GM21619 (cell line): ENCODE data around the gene OLIG2.

Experiments
- ATAC-seq: cut with Tn5 transposase; IDR thresholded peaks from one replicate; pipeline ENCODE4 v1.9.1; 2021; ENCODE audit not compliant: unreplicated experiment

Gene OLIG2

DNA sequence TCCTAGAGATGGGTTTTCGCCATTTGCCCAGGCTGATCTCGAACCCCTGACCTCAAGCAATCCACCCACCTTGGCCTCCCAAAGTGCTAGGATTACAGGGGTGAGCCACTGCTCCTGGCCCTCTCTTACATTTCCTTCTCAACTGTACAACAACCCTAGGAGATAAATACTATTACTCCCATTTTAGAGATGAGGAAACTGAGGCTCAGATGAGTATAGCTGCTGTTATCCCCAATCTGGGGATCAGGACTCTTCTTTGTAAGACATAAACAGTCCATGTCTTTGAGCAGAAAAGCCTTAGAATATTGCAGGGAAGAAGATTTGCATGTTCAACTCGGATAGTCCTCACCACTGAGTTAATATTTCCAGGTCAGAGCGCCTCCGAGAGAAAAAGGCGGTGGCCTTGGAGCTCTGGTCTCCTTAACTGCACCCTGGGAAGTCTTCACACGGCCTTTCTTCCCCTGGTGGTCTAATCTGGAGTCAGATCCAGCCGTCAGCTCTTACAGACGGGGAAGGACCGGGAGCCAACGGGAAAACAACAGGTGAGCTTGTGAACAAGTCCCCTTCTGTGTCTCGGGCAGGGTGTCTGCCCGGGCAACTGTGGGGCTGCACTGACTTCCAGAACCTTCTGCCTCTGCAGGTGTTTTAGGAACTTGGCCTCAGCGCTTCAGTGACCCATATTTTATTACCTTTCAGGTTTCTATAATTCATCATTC is 38.3 kb downstream of the OLIG2 start:
- ATAC-seq = no peak

DNA sequence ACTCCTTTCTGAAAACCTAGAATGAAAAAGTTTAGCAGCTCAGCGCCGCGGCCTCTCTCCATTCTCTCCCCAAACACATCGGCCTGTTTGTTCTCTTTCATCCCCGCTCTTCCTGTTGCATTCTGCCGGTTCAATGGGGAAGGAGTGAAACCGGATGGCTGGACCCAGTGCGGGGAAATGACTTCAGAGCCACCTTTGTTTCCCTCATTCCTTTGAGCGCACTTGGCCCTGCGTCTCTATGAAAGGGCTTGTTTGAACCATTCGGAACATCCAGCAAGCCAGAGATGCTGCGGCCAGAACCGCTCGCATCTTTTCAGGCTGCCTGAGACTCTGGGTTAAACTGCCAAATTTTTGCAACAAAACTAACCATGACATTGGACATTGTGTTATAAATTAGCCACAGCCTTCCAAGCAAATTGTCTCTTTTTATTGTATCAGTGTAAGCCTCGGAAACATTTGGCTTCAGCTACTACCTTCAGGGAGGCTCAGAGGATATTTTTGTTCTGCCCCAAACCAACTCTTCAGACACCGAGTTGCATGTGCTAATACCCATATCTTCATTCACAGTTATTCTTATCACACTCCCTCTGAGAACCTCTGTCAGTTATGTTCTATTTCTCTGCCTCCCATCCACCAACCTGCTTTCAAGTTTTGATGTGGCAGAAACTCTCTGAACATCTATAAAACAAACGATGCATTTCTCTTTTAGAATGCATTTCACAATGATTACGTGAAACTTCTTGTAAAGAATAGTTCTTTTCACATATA is 39.1 kb downstream of the OLIG2 start:
- no peak for ATAC-seq

DNA sequence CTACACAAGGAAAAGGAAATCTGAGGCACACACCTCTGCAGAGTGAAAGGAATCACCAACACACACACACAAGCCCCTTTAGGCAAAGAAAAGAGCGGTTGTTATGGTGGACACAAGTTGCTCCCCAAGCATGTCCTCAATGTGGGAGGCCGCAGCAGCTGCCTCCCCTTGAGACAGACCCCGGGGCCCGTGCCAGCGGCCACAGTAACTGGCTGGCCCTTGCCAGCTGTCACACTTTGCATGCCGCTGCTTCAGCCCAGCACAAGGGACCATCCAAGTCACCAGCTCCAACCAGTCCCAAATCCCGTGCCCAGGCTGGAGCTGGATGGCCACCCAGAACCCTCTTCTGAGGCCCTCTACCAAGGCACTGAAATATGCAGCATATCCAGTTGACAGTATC is 41.3 kb downstream of the OLIG2 start:
- no peak for ATAC-seq

DNA sequence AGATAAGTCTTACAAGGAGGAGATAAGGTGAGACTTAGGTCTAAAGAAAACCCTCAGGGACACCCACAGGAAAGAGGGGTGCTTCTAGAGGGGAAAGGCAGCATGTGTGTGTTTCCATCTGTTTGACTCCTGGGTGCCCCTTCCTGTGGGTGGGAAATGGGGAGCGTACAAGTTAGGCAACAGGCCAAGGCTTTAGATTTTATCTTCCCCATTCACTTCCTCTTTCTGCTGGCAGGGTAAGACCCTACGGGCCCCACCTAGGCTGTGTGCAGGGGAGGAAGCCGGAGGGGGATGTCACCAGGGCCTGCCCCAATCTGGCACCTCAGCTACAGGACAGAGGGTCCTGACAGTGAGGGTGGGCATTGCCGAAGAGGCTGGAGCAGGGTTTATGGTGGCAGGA is 41.7 kb downstream of the OLIG2 start:
- no peak for ATAC-seq

DNA sequence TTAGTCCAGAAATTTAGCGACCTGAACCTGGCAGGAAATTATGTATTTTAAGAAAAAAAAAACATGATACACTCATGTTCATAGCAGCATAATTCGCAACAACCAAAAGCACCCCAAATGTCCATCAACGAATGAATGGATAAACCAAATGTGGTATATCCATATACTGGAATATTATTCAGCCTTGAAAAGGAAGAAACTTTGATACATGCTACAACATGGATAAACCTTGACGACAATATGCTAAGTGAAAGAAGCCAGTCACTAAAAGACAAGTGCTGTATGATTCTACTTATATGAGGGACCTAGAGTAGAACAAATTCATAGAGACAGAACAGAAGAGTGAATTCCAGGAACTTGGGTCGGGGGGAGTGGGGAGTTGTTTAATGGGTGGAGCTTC is 43.5 kb downstream of the OLIG2 start:
- ATAC-seq = no peak

DNA sequence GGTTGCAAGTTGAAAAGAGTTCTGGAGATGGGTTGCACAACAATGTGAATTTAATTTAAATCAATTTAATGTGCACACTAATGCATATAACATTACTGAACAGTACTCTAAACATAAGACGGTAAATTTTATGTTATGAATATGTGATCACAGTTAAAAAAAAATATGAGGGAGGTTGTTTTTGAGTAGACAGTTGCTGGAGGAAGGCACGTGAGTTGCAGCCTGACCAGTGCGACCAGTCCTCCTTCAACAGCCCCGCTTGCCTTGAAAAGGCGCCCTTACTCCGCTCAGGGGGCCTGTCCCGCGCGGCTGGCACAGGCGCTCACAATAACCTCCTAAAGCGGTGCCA is 43.9 kb downstream of the OLIG2 start:
- no peak for ATAC-seq

DNA sequence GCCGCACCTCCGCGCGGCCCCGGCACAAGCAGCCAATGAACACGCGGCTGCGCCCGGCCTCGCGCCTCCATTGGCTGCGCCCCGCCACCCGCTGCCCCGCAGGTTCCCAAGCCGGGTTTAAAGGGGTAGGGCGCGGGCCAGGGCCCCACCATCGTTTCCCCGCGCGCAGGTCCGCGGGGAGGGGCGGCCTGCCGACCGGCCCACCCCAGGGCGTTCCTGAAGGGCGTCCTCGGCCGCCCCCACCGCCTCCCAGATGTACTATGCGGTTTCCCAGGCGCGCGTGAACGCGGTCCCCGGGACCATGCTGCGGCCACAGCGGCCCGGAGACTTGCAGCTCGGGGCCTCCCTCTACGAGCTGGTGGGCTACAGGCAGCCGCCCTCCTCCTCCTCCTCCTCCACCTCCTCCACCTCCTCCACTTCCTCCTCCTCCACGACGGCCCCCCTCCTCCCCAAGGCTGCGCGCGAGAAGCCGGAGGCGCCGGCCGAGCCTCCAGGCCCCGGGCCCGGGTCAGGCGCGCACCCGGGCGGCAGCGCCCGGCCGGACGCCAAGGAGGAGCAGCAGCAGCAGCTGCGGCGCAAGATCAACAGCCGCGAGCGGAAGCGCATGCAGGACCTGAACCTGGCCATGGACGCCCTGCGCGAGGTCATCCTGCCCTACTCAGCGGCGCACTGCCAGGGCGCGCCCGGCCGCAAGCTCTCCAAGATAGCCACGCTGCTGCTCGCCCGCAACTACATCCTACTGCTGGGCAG is 44.4 kb downstream of the OLIG2 start, which contains the start of gene OLIG1:
Gene OLIG1 (plus strand): TSS at position 148 of the 750 bp plus-strand sequence. CDS start 106 bp downstream, at position 254.
- ATAC-seq = no peak

DNA sequence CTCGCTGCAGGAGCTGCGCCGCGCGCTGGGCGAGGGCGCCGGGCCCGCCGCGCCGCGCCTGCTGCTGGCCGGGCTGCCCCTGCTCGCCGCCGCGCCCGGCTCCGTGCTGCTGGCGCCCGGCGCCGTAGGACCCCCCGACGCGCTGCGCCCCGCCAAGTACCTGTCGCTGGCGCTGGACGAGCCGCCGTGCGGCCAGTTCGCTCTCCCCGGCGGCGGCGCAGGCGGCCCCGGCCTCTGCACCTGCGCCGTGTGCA is 44.9 kb downstream of the OLIG2 start:
- ATAC-seq = no peak

DNA sequence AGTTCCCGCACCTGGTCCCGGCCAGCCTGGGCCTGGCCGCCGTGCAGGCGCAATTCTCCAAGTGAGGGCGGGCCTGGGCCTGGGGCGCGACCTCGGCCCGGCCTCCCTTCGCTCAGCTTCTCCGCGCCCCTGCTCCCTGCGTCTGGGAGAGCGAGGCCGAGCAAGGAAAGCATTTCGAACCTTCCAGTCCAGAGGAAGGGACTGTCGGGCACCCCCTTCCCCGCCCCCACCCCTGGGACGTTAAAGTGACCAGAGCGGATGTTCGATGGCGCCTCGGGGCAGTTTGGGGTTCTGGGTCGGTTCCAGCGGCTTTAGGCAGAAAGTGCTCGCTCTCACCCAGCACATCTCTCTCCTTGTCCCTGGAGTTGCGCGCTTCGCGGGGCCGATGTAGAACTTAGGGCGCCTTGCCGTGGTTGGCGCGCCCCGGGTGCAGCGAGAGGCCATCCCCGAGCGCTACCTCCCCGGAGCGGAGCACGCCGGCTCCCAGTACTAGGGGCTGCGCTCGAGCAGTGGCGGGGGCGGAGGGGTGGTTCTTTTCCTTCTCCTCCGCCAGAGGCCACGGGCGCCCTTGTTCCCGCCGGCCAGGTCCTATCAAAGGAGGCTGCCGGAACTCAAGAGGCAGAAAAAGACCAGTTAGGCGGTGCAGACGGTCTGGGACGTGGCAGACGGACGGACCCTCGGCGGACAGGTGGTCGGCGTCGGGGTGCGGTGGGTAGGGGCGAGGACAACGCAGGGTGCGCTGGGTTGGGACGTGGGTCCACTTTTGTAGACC is 45.4 kb downstream of the OLIG2 start:
- ATAC-seq = no peak

DNA sequence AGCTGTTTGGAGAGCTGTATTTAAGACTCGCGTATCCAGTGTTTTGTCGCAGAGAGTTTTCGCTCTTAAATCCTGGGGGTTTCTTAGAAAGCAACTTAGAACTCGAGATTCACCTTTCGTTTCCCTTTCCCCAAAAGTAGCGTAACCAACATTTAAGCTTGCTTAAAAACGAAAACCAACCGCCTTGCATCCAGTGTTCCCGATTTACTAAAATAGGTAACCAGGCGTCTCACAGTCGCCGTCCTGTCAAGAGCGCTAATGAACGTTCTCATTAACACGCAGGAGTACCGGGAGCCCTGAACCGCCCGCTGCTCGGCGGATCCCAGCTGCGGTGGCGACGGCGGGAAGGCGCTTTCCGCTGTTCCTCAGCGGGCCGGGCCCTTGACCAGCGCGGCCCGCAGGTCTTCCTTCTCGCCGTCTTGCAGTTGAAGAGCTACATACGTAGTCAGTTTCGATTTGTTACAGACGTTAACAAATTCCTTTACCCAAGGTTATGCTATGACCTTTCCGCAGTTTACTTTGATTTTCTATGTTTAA is 46.1 kb downstream of the OLIG2 start:
- ATAC-seq = no peak

DNA sequence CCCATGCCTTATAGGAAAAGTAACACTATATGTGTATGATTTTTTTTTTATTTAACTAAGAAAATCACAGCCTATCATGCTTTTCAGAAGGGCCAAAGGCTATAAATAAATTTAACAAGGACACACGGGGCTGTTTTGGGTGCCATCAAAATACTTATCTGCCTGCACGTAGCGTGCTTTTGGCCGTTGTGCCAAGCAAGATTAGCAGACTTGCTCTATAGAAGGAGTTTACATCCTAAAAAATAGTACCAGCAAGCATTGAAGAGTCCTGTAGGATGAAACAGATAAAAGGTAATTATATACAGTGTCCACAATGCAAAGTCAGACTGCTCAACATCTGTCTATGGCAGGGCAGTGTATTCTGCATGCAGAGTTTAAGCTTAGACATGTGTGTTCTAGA is 47.9 kb downstream of the OLIG2 start:
- ATAC-seq = no peak

DNA sequence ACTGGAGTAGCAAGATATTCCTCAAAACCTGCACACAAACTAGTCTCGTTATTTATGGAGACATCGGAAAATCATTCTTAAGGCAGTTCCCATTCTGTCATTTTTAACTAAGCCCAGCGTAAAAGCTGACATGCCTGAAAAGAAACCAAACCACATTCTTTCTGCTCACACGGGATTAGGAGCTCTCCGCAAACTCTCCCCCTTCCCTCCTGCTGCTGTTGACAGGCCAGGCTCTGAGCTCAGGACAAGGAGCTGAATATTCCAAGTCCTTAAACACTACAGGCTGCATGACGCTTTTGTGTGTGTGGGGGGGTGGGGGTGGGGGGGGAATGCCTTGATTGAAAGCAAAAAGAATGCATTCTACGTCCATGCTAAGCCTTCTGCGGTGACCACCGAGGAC is 49.4 kb downstream of the OLIG2 start:
- no peak for ATAC-seq

DNA sequence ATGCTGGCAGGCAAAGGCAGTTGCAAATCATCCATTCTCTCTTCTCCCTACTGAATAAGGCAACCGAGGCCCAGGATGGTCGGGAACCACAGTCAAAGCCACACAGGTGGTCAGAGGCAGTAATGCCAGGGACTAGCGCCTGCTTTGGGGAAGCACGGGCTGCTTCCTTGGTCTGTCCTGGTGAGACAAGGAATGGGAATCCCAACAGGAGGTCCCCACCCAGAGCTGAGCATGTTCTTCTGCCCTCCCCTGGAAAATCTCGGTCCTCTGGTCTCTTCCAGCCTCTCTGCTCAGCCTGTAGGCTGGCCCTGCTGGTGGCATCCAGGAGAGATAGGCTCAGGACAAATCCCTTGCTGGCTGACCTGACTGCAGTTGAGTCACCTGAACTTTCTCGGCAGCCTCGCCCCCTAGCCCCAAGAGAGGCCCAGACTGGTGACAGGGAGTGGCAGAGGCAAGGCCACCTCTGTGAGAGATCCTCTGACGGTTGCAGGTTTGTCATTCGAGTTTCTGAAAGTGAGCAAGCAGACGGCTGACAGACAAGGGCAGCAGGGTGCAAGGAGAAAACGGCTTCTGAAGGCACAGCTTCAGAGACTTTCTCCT is 50.0 kb downstream of the OLIG2 start:
- no peak for ATAC-seq

DNA sequence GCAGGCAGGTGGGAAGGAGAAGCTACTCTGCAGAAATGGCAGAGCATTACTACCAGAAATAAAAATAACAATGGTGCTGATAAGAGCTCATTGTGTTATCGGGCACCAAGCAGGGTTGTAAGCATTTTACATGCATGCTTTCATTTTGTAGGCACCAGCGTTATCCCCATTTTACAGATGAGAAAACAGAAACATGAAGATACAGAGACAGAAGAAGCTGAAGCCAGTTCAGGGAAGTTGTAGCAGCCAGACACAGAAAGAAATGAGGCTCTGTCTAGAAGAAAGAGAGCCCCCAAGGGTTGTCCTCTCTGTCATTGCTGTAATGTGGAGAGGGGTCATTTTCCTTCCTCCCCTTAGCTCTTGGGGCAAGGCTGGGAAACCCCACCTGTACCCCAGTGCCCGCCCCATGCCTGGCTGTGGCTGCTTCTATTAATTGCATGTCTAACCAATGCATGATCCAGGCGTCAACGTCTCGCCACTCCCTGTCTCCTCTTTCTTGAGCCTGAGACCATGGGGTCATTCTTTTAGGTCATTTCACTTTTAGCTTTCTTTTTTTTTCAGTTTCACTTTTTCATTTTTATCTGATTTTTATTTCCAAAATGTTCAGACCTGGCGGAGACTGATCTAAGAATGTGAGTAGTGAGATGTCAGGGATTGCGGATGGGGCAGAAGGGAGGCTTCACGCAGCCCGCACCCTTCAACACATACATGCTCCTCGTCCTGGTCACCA is 51.0 kb downstream of the OLIG2 start:
- ATAC-seq = no peak
